Motor neuron (in vitro differentiated cells): ENCODE measurements around the gene MARK2. TPM values are rescaled to one million over a fixed set of nuclear protein-coding genes. Genes with fewer than 3 reads are reported as not detected.

Experiments used
- ATAC-seq, 8 experiments: fragments of 200-7000 bp; cut with Tn5 transposase; replicated peaks in 6 of 8; 2 replicates each; pipeline ENCODE4 v1.8.0; 2021; ENCODE audit warnings: mild to moderate bottlenecking in 8 of 8, moderate library complexity in 8 of 8
- H3K27ac ChIP-seq, 2 donors: fragments of 250-450 bp; sonication (Bioruptor Pico); 2 replicates each; pipeline ENCODE4 v1.9.0; 2021; ENCODE audit warnings: antibody characterized with exemption in 2 of 2, mild to moderate bottlenecking in 2 of 2, moderate library complexity in 1 of 2
- H3K4me1 ChIP-seq, 2 donors: fragments of 250-450 bp; sonication (Bioruptor Pico); replicated peaks in 1 of 2; 2 replicates each; pipeline ENCODE4 v1.6.1; 2021; ENCODE audit warnings: antibody characterized with exemption in 2 of 2, mild to moderate bottlenecking in 2 of 2, moderate library complexity in 1 of 2
- H3K4me3 ChIP-seq, 5 donors: fragments of 250-450 bp; sonication (Bioruptor Pico); 2 replicates each; pipeline ENCODE4 v1.9.0; 2021; ENCODE audit warnings: antibody characterized with exemption in 5 of 5, mild to moderate bottlenecking in 5 of 5, moderate library complexity in 4 of 5
- WGBS, 10 experiments: fragments of 450-650 bp; shearing (Covaris generic); methylation state at CpG; one replicate each; pipeline ENCODE4 v1.0.0; 2022; 5-methylcytosine and 5-hydroxymethylcytosine counted together
- in situ Hi-C, 9 experiments: fragments of 400-800 bp; cut with MboI; loops; one replicate each; pipeline ENCODE4 v1.15.0; 2021; ENCODE audit warnings: low sequenced_read_pairs in 9 of 9, low pct_unique_long_range_greater_than_20kb in 2 of 9; ENCODE audit not compliant: unreplicated experiment in 9 of 9
- total RNA-seq, 8 experiments: library from RNA; unstranded; fragments of 300-600 nt; gene quantifications; 2 replicates each; pipeline versions ENCODE4 v1.2.3 to v1.2.4, GENCODE V29; 2022

The MARK2 gene
- total RNA-seq, 8 experiments from 2014 or later, result 9.2 to 36.8 (median 13.6) TPM

DNA sequence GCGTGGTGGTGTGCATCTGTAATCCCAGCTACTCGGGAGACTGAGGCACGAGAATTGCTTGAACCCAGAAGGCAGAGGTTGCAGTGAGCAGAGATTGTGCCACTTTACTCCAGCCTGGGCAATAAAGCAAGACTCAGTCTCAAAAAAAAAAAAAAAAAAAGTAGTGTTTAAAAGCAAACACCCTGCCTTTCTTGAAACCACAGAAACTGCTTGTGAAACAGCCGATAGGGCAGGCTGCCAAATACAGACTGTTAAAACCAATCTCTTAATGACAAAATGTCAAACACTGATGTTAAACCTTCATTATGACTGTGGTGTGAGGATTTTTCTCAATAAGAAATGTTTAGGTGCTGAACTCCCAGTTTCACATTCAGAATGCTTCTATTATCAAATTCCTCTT is 27.3 kb downstream of the MARK2 start:
- 17 to 100% (median 78%) methylated on average over 1 to 4 of the region's 4 CpGs; no CpG with 5 or more reads in 2 of the 10 experiments for WGBS, 10 experiments
- Histone ChIP-seq H3K27ac (no peak overlapping the region), H3K4me1 (no peaks in the 10 kb centered on the region), H3K4me3 (no peak overlapping the region)
- ATAC-seq, result peak in 1 of 8 experiments; percentile 25
- in situ Hi-C loops, result no loop called here

DNA sequence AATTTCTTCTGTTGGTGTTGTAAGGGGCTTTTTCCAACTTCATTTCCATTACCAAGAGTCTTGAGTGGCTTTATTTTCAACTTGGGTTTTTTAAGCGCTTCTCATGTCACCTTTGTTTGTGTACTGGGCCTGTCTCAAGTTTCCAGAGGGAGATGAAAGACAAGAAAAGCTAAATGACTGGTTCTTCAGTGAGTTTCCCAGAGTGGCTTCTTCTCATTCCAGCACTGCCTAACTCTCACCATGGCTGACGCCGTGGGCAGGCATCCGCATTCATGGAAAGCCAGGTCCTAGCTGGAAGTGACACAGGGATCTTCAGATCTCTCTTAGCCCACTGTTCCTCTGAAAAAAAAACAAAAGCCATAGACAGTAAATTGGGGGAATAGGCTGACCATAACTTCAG is 28.6 kb downstream of the MARK2 start:
- 86 to 100% (median 100%) methylated on average over 1 to 4 of the region's 4 CpGs; no CpG with 5 or more reads in 4 of the 10 experiments for WGBS, 10 experiments
- in situ Hi-C loops, result no loop called here

DNA sequence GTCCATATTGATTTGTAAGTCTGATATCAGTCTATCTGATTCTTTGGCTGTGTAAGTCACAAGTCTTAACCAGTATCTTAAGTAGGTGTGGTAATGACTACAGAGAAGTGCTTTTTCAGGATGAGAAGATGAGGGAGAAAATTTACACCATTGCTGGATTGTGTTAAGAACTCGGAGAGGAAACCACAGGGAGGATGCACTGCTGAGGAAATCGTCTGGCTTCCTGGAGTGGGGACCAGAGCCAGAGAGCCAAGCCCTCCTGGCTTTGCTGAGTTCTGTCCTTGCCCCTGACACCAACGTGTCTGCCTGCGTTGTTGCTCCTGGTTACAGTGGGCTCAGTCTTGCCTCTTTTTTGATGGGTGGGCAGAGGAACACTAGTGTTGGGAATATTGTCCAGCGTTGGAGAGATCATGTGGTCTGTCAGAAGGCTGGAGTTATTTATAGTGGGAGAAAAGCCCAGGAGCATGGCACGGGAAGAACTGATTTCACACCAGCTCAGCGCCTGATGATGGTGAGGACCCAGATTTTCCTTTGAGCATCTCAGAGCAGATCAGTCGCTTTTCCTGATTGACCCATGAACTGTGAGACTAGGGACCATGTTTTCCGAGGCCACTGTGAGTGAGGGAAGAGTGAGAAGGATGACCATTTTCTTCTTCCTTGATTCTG is 29.6 kb downstream of the MARK2 start:
- Histone ChIP-seq H3K27ac (no peak overlapping the region), H3K4me3 (no peak overlapping the region), H3K4me1 (peaks cover 2 to 9% of the 10 kb centered on the region in 2 donors)
- WGBS, 10 experiments, result 0 to 100% (median 80%) methylated on average over 1 to 4 of the region's 9 CpGs; no CpG with 5 or more reads in 1 of the 10 experiments
- in situ Hi-C loops, result no loop called here
- no peak for ATAC-seq

More for the DNA sequence above, 28.6 kb downstream of the MARK2 start:
- Histone ChIP-seq H3K4me1 (peaks cover 2 to 8% of the 10 kb centered on the region in 2 donors), H3K27ac (no peak overlapping the region), H3K4me3 (no peak overlapping the region)
- ATAC-seq, result no peak

DNA sequence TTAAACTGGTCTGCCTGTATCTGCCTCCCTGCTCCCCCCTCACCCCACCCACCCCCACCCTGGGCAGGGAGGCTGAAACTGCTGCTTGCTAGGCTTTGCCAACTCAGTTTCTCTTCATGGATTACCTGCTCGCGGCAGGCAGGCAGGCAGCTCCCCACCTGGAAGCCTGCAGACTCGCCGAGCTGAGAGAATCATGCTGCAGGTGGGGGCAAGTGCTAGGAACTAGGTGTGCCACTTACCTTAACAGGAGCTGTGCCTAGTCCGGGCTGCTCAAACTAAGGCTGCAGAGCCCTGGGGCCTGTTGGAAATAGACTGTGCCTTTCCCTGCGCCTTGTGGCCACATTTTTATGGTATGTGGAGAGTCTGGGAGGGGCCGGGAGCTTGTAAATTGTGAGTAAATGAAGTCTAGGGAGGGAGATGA is 30.3 kb downstream of the MARK2 start:
- peak in 2 of 8 experiments; percentile 21 to 54 for ATAC-seq
- Histone ChIP-seq H3K27ac (no peak overlapping the region), H3K4me1 (peaks cover 2 to 9% of the 10 kb centered on the region in 2 donors), H3K4me3 (no peak overlapping the region)
- in situ Hi-C loops, result no loop called here
- WGBS, 10 experiments, result 0 to 100% (median 85%) methylated on average over 1 to 3 of the region's 7 CpGs; no CpG with 5 or more reads in 4 of the 10 experiments

DNA sequence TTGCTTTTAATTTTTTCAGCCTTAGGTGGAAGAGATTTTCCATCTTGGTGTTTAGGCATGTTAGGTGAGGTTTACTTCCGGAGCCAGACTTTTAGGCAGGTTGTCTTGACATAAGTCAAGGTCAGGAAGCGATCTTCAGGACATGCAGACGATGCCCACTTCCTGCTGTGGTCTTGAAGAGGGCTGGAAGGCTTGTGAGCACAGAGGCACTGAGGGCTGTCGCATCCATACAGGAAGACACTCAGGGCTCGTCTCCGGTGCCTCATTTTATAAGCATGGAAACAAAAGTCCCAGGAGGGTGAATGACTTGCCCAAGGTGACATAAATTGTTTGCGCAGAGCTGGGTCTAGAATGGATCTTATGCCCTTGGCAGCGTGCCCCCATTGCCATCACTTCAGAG is 30.8 kb downstream of the MARK2 start:
- no peak overlapping the region for H3K27ac ChIP-seq
- H3K4me1 ChIP-seq, result peaks cover 2 to 9% of the 10 kb centered on the region in 2 donors
- WGBS, 10 experiments, result 40 to 100% (median 88%) methylated on average over 1 to 7 of the region's 8 CpGs; no CpG with 5 or more reads in 3 of the 10 experiments
- in situ Hi-C loops, result no loop called here
- H3K4me3 ChIP-seq, result no peak overlapping the region
- no peak for ATAC-seq

DNA sequence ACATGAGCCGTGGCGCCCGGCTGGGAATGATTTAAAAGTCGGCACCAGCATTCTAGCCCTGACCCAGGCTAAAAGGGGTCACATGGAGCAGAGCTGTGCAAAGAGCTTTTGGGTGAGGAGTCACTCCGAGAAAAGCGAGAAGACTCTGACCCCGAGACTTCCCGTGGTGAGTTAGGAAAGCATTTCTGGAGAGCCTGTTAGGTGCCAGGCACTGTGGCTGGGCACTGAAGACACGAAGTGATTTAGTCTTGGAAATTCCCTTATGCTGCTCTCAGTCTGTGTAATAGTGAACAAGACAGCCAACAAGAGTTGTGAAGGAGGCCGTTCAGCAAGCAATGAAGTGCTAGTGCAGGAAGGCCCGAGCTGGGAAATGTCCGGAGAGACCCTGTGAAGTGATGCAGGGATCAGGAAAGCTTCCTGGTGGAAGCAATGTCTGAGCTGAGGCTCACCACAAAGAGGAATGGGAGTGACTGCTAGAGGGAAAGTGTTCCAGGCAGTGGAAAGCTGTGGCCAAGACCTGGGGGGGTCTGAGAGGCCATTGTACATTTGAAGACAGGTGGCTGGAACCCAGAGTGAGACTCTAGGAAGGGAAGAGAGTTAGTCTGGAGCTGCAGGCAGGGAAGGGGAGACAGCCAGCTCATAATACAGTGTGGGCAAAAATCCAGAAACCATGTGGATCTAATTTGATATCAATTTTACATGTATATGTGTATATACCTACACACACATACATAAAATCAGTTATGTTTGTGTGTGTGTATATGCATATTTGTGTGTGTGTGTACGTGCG is 31.6 kb downstream of the MARK2 start:
- ATAC-seq, result no peak
- 0 to 93% (median 80%) methylated on average over 1 to 10 of the region's 14 CpGs; no CpG with 5 or more reads in 3 of the 10 experiments for WGBS, 10 experiments
- Histone ChIP-seq H3K4me1 (peaks cover 2 to 9% of the 10 kb centered on the region in 2 donors), H3K27ac (no peak overlapping the region), H3K4me3 (no peak overlapping the region)
- in situ Hi-C loops, result no loop called here

DNA sequence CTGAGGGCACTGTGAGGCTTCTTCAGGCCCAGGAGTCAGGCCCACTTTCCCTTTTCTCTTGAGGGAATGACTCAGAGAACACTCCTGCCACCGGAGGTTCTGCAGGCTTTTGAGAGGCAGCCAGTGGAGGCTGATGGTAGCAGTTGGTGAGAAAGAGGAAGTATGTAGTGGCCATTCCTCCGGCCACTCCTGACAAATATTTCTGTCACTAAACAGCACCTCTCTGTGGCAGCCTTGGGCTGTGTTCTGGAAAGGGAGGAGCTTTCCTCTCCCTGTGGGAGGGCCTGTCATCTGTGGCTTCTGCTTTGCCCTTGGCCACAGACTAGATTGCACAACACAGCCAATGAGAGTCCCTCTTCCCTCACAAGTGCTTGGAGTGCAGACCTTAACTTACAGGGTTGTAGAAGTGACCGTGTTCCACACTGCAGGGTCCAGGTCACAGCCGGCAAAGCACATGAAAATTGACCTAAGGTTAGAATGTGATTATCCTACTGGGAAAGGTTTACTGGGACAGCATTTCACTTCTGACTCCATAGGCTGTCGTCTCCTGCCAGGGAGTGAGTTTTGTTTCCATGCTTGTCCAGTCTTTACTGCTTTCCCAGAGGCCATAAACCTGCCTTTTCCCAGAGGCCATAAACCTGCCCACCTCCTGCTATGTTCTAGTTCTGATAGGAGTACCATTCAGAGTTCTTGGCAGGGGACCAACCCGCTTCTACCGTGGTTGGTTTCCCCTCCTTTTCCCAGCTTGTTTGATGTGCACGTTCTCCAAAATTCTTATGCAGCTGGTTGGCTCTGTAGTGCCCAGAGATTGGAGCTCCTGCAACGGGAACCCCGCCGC is 33.3 kb downstream of the MARK2 start:
- H3K4me1 ChIP-seq, result peaks cover 2 to 9% of the 10 kb centered on the region in 2 donors
- peak overlapping the region in 1 of 2 donors; percentile 26 for H3K27ac ChIP-seq
- in situ Hi-C loops, result no loop called here
- 0 to 50% (median 17%) methylated on average over 1 to 4 of the region's 11 CpGs; no CpG with 5 or more reads in 3 of the 10 experiments for WGBS, 10 experiments
- ATAC-seq, result peak; percentile 98 to 99 (median 99)
- H3K4me3 ChIP-seq, result no peak overlapping the region

DNA sequence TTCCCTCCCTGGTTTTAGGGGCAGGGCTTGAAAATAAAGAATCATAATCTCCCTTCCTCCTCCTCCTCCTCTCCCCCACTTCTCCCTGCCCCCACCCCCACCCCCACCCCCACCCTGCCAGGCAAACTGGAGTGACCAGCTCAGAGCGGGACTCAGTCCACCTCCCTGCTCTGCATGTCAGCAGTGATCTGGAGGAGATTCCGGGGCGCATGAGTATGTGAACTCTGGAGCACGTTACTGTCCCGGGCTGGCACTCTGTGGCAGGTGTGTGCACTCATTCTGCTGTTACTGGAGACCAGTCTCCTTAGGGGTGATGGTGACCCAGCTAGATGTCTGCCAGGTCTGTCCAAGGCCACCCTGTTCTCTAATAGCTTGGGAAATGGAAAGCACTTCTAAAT is 33.9 kb downstream of the MARK2 start:
- no peak for ATAC-seq
- H3K4me3 ChIP-seq, result no peak overlapping the region
- no peak overlapping the region for H3K27ac ChIP-seq
- peaks cover 2 to 9% of the 10 kb centered on the region in 2 donors for H3K4me1 ChIP-seq
- 60% methylated on average over 1 of the region's 5 CpGs; no CpG with 5 or more reads in 9 of the 10 experiments for WGBS, 10 experiments
- in situ Hi-C loops, result no loop called here

DNA sequence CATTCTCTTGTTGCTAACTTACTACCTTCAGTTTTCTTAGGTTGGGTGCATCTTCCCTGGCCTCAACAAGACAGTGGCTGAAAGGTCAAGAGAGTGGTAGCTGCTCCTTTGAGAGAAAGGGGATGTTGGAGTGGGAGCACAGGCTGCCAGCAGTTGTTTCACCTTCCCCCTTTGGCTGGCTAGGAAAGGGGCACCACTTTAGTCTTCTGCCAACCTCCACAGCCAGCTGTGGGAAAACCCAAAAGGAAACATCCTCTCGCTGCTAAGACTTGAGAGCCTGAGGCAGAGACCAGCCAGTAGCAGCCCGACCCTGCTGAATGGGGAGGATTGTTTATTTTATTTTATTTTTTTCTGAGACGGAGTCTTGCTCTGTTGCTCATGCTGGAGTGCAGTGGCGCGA is 34.4 kb downstream of the MARK2 start:
- WGBS, 10 experiments, result 50 to 100% (median 83%) methylated on average over 1 to 5 of the region's 5 CpGs; no CpG with 5 or more reads in 4 of the 10 experiments
- no peak for ATAC-seq
- Histone ChIP-seq H3K4me1 (peaks cover 2 to 9% of the 10 kb centered on the region in 2 donors), H3K4me3 (no peak overlapping the region), H3K27ac (no peak overlapping the region)
- in situ Hi-C loops, result no loop called here

DNA sequence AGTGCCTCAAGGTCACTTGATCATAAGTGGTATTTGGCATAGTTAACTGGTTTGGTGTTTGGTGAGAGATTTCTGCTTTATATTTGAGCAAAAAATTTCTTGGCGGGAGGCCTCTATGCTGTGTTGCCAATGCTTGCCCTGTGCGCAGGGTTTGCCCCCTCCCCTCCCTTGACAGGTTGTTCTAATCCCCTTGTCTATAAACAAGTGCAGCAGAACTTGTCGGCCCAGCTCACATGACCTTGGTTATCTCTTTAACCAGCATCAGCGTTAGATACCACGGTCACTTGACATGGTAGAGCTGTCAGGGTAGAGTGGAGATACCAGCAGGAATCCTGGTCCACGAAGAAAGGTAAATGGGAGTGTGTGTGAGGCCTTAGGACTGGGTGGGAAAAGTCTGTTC is 35.6 kb downstream of the MARK2 start:
- no peak overlapping the region for H3K27ac ChIP-seq
- in situ Hi-C loops, result no loop called here
- 70 to 100% (median 88%) methylated on average over 1 to 6 of the region's 6 CpGs; no CpG with 5 or more reads in 2 of the 10 experiments for WGBS, 10 experiments
- H3K4me1 ChIP-seq, result peaks cover 2 to 9% of the 10 kb centered on the region in 2 donors
- ATAC-seq, result no peak
- no peak overlapping the region for H3K4me3 ChIP-seq

DNA sequence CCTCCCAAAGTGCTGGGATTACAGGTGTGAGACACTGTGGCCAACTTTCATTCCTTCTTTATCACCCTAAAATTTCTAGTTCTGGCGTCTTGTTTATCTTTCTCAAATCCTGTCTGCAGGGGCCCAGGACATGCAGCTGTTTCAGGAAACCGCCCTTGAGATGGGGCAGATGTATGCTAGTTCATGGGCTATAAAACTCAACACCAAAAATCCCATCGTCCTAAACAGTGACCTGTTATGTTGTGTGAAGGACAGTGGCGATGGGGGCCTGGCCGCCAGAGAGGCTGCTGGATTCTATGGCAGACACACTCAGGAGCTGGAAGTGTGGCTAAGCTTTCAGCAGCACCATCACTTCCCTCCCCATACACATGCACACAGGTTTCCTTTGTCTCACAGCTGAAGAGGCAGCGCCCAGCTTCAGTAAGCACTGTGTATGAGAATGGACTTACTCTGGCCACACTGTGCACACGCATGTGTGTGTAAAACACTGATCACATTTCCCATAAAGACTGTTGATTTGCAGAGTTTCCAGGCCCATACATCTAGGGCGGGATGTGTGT is 36.7 kb downstream of the MARK2 start:
- WGBS, 10 experiments, result 89 to 100% (median 93%) methylated on average over 1 to 5 of the region's 8 CpGs; no CpG with 5 or more reads in 3 of the 10 experiments
- ATAC-seq, result no peak
- no peak overlapping the region for H3K27ac ChIP-seq
- no peak overlapping the region for H3K4me3 ChIP-seq
- in situ Hi-C loops, result no loop called here
- peaks cover 10 to 20% of the 10 kb centered on the region in 2 donors for H3K4me1 ChIP-seq

DNA sequence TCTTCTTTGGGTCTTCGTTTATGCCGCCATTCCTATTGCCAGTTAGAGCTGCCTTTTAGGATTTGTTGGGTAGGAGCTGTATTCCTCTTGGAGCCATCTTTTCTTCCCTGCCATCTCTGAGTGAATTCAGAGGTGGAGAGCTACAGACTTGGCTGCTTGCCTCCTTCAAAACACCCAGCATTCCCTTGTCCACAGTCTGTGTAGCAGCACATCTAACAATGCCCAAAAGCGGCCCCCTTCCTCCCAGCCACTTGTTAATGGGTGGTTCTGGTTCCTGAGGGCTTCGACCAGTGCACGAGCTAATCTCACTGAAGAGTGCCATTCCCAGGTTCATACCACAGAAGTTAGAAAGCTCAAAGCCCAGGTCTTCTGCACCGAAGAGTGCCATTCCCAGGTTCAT is 37.7 kb downstream of the MARK2 start:
- no peak overlapping the region for H3K27ac ChIP-seq
- no peak for ATAC-seq
- no peak overlapping the region for H3K4me3 ChIP-seq
- 85 to 100% (median 100%) methylated on average over 2 to 5 of the region's 6 CpGs; no CpG with 5 or more reads in 2 of the 10 experiments for WGBS, 10 experiments
- H3K4me1 ChIP-seq, result peaks cover 13 to 22% of the 10 kb centered on the region in 2 donors
- in situ Hi-C loops, result no loop called here
